Ascending aorta (tissue), 2 donors: Measurements from ENCODE around the gene DCUN1D2. TPM values are rescaled to one million over a fixed set of nuclear protein-coding genes. Genes with fewer than 3 reads are reported as not detected.

Experiments
- DNase-seq, 2 donors: peaks; one replicate each; pipeline ENCODE4 v3.0.0-alpha.2; 2019; ENCODE audit warnings: low spot score in 2 of 2
- H3K27ac ChIP-seq, 2 donors: fragments of 200-600 bp; sonication (generic); one replicate each; pipeline ENCODE4 v1.5.1; 2016 to 2017; ENCODE audit warnings: mild to moderate bottlenecking in 1 of 2
- H3K27me3 ChIP-seq: fragments of 200-600 bp; sonication (generic); one replicate; pipeline ENCODE4 v1.5.1; 2017
- H3K36me3 ChIP-seq, 2 donors: fragments of 200-600 bp; sonication (generic); one replicate each; pipeline ENCODE4 v1.5.1; 2016
- H3K4me1 ChIP-seq, 2 donors: fragments of 200-600 bp; sonication (generic); one replicate each; pipeline ENCODE4 v1.5.1; 2016 to 2017; ENCODE audit warnings: mild to moderate bottlenecking in 1 of 2
- H3K4me3 ChIP-seq, 2 donors: fragments of 200-600 bp; sonication (generic); one replicate each; pipeline ENCODE4 v1.5.1; 2016 to 2017; ENCODE audit warnings: mild to moderate bottlenecking in 1 of 2
- H3K9me3 ChIP-seq, 2 donors: fragments of 200-600 bp; sonication (generic); one replicate each; pipeline ENCODE4 v1.5.1; 2016
- CTCF ChIP-seq, 3 experiments: fragments of 200-600 bp in 2 of 3; fragments of 450-650 bp in 1 of 3; sonication (generic) in 2 of 3; IDR thresholded peaks; one replicate each; pipeline ENCODE4 v1.5.1; 2016 to 2019; ENCODE audit warnings: antibody characterized with exemption in 3 of 3, mild to moderate bottlenecking in 1 of 3, moderate library complexity in 1 of 3
- intact Hi-C: fragments of 100-400 bp; cut with DNase I; formaldehyde crosslinking; loops from one replicate; pipeline ENCODE4 v1.15.1; 2023
- total RNA-seq: library from RNA; depleted of rRNA; stranded (reverse); fragments of >200 nt; gene quantifications from one replicate; pipeline ENCODE4 v1.1.0, GENCODE V29; 2016

The DCUN1D2 gene
- total RNA-seq, 1 donor from 2014 or later = 5.9 TPM

DNA sequence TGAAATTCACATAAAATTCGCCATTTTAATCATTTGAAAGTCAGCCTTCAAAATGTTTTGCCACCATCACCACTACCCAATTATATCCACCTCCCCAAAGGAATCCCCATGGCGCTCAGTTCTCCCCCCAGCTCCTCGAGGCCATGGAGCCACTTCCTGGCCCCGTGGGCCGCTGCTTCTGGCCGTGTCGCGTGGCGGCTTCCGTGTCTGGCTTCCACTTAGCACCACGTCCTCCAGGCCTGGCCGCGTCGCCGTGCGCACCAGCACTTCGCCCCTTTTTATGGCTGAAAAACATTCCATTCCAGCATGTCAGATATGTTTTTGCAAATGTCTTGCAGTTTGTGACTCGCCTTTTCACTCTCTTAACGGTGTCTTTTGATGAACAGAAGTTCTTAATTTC is 46.7 kb upstream of the DCUN1D2 start:
- no peak overlapping the region for H3K4me3 ChIP-seq
- H3K27ac ChIP-seq = no peak overlapping the region
- no peaks in the 10 kb centered on the region for H3K9me3 ChIP-seq
- H3K4me1 ChIP-seq = peaks cover 1 to 4% of the 10 kb centered on the region in 2 donors
- intact Hi-C loops = no loop called here
- H3K36me3 ChIP-seq = peaks cover 37 to 57% of the 10 kb centered on the region in 2 donors
- no peak for DNase-seq
- H3K27me3 ChIP-seq = no peaks in the 10 kb centered on the region
- TF ChIP-seq CTCF (IDR thresholded peaks at IDR 0.05) = no peak

- no peak for TF ChIP-seq CTCF (IDR thresholded peaks at IDR 0.05)
- intact Hi-C loops = no loop called here
- peak in 1 of 2 donors; percentile 54 for DNase-seq
These were observed 46.1 kb upstream of the DCUN1D2 start for GRCh38 chr13:113536461-113537110.

DNA sequence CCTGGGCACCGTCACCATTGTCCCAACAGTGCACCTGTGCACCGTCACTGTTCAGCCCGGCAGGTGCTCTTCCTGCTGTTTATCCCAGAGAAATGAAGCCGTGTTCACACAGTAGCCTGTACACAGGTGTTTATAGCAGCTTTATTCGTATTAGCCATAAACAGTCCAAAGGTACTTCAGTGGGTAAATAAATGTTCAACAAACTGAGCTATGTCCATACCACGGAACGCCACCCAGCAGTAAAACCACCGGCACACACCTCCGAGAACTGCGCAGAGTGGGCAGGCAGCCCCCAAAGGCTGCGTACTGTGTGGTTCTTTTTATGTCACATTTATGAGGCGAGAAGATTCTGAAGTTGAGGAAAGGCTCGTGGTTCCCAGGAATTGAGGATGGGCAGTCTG is 44.9 kb upstream of the DCUN1D2 start:
- intact Hi-C loops = no loop called here
- Histone ChIP-seq H3K27me3 (no peaks in the 10 kb centered on the region), H3K4me1 (peaks cover 4 to 6% of the 10 kb centered on the region in 2 donors), H3K9me3 (no peaks in the 10 kb centered on the region), H3K4me3 (no peak overlapping the region), H3K27ac (no peak overlapping the region), H3K36me3 (peaks cover 53 to 69% of the 10 kb centered on the region in 2 donors)
- DNase-seq = no peak
- no peak for TF ChIP-seq CTCF (IDR thresholded peaks at IDR 0.05)

More at GRCh38 chr13:113536461-113537110, 46.1 kb upstream of the DCUN1D2 start:
- Histone ChIP-seq H3K36me3 (peaks cover 43 to 63% of the 10 kb centered on the region in 2 donors), H3K9me3 (no peaks in the 10 kb centered on the region), H3K4me1 (peaks cover 4 to 6% of the 10 kb centered on the region in 2 donors), H3K4me3 (no peak overlapping the region), H3K27ac (no peak overlapping the region), H3K27me3 (no peaks in the 10 kb centered on the region)

DNA sequence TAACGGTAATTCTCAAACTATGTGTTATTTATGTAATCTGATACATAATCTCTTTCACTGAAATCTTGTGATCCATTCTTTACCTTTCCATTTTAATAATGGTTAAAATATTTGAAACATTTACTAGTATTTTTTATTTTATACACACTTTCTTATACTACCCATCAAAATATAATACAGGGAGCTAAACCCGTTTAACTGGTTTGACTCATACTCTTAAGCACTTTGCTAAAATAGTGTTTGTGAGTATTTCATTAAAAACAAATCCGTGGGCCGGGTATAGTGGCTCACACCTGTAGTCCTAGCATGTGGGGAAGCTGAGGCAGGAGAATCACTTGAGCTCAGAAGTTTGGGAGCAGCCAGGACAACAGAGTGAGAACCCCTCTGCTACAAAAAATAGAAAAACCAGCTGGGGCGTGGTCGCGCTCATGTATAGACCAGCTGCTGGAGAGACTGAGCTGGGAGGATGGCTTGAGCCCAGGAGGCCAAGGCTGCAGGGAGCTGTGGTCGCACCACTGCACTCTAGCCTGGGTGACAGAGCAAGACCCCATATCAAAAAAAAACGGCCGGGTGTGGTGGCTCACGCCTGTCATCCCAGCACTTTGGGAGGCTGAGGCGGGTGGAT is 43.8 kb upstream of the DCUN1D2 start:
- TF ChIP-seq CTCF (IDR thresholded peaks at IDR 0.05) = no peak
- Histone ChIP-seq H3K4me1 (peaks cover 4 to 6% of the 10 kb centered on the region in 2 donors), H3K27ac (no peak overlapping the region), H3K27me3 (no peaks in the 10 kb centered on the region), H3K4me3 (no peak overlapping the region), H3K9me3 (no peaks in the 10 kb centered on the region), H3K36me3 (peaks cover 48 to 67% of the 10 kb centered on the region in 2 donors)
- intact Hi-C loops = loop anchor here (5.0 kb wide), 1 partner anchor 673 kb away; no protein-coding TSS in a partner anchor
- DNase-seq = peak in 1 of 2 donors; percentile 24

- Histone ChIP-seq H3K27ac (peak overlapping the region in 1 of 2 donors; percentile 44), H3K27me3 (no peaks in the 10 kb centered on the region), H3K4me1 (peaks cover 4 to 6% of the 10 kb centered on the region in 2 donors), H3K9me3 (no peaks in the 10 kb centered on the region), H3K4me3 (no peak overlapping the region), H3K36me3 (peaks cover 41 to 67% of the 10 kb centered on the region in 2 donors)
- intact Hi-C loops = loop anchor here (5.0 kb wide), 1 partner anchor 674 kb away; no protein-coding TSS in a partner anchor
- no peak for TF ChIP-seq CTCF (IDR thresholded peaks at IDR 0.05)
- no peak for DNase-seq
These were observed 42.8 kb upstream of the DCUN1D2 start for GRCh38 chr13:113533161-113533840.
